Hepatocyte (in vitro differentiated cells): Measurements from ENCODE around the gene EPB41L4B. TPM values are rescaled to one million over a fixed set of nuclear protein-coding genes. Genes with fewer than 3 reads are reported as not detected.
"Not testable (repeated sequence)": the region's sequence is repeated elsewhere in the genome, so short reads cannot be mapped to it uniquely, and the experiment has no call there.

ENCODE experiments used
- DNase-seq: peaks from one replicate; pipeline ENCODE4 v3.0.0-alpha.2; 2016; ENCODE audit warnings: low spot score
- H2AFZ ChIP-seq: fragments of 200-600 bp; sonication (generic); 2 replicates; pipeline ENCODE4 v1.6.0; 2016; ENCODE audit warnings: antibody characterized with exemption, mild to moderate bottlenecking
- H3K27ac ChIP-seq: fragments of 200-600 bp; sonication (generic); 2 replicates; pipeline ENCODE4 v1.5.1; 2016; ENCODE audit warnings: mild to moderate bottlenecking
- H3K27me3 ChIP-seq: fragments of 200-600 bp; sonication (generic); 2 replicates; pipeline ENCODE4 v1.6.1; 2016
- H3K36me3 ChIP-seq: fragments of 200-600 bp; sonication (generic); replicated peaks from 2 replicates; pipeline ENCODE4 v1.5.1; 2016; ENCODE audit warnings: low read depth; ENCODE audit not compliant: insufficient read depth
- H3K4me1 ChIP-seq: fragments of 200-600 bp; sonication (generic); 2 replicates; pipeline ENCODE4 v1.5.1; 2016; ENCODE audit warnings: mild to moderate bottlenecking, moderate library complexity; ENCODE audit not compliant: insufficient read depth
- H3K4me2 ChIP-seq: fragments of 200-600 bp; sonication (generic); 2 replicates; pipeline ENCODE4 v1.6.0; 2016
- H3K4me3 ChIP-seq: fragments of 200-600 bp; sonication (generic); 2 replicates; pipeline ENCODE4 v1.5.1; 2016; ENCODE audit warnings: mild to moderate bottlenecking
- H3K79me2 ChIP-seq: fragments of 200-600 bp; sonication (generic); 2 replicates; pipeline ENCODE4 v1.6.0; 2017; ENCODE audit warnings: mild to moderate bottlenecking
- H3K9me2 ChIP-seq: fragments of 200-600 bp; sonication (generic); replicated peaks from 2 replicates; pipeline ENCODE4 v1.6.0; 2017; ENCODE audit warnings: mild to moderate bottlenecking; ENCODE audit not compliant: insufficient read depth
- H3K9me3 ChIP-seq: fragments of 200-600 bp; sonication (generic); 2 replicates; pipeline ENCODE4 v1.5.1; 2016; ENCODE audit warnings: low read depth, mild to moderate bottlenecking
- H4K20me1 ChIP-seq: fragments of 200-600 bp; sonication (generic); 2 replicates; pipeline ENCODE4 v1.6.0; 2016; ENCODE audit warnings: mild to moderate bottlenecking; ENCODE audit not compliant: insufficient read depth, poor library complexity, severe bottlenecking
- CTCF ChIP-seq: fragments of 200-600 bp; sonication (generic); IDR thresholded peaks from 2 replicates; pipeline ENCODE4 v1.5.1; 2016; ENCODE audit warnings: antibody characterized with exemption, mild to moderate bottlenecking; ENCODE audit not compliant: poor library complexity
- EZH2 ChIP-seq: fragments of 200-600 bp; sonication (generic); IDR thresholded peaks from 2 replicates; pipeline ENCODE4 v1.6.1; 2016; ENCODE audit warnings: antibody characterized with exemption, mild to moderate bottlenecking, borderline replicate concordance
- EZH2phosphoT487 ChIP-seq: fragments of 200-600 bp; sonication (generic); IDR thresholded peaks from one replicate; pipeline ENCODE4 v1.6.1; 2018; ENCODE audit warnings: antibody characterized with exemption, mild to moderate bottlenecking, low read depth, moderate library complexity; ENCODE audit not compliant: unreplicated experiment, severe bottlenecking
- WGBS: methylation state at CpG from one replicate; pipeline ENCODE4 v1.1.6; 2016; ENCODE audit warnings: low lambda C conversion rate; ENCODE audit errors: missing lambda C conversion rate; 5-methylcytosine and 5-hydroxymethylcytosine counted together
- polyA plus RNA-seq: library from polyadenylated mRNA; unstranded; fragments of >200 nt; fragmentation: Nextera tagmentation; extraction: Ambion mirVana; gene quantifications from 2 replicates; pipeline ENCODE4 v1.2.1, GENCODE V29; 2016
- total RNA-seq: library from RNA; depleted of rRNA; stranded (reverse); fragments of >200 nt; gene quantifications from 2 replicates; pipeline ENCODE4 v1.2.3, GENCODE V29; 2014

The EPB41L4B gene
- total and polyA plus RNA-seq, 2 experiments from 2014 or later = 11.1 to 20.6 TPM

- no peaks in the 10 kb centered on the region for H3K36me3 ChIP-seq
These were observed 26.0 kb upstream of the EPB41L4B start for GRCh38 chr9:109346904-109347303.

GRCh38 chr9:109344866-109345265 is 24.0 kb upstream of the EPB41L4B start:
- no peaks in the 10 kb centered on the region for H3K9me3 ChIP-seq
- no peak for DNase-seq
- peak overlapping the region; percentile 43 for H3K4me2 ChIP-seq
- H3K36me3 ChIP-seq = no peaks in the 10 kb centered on the region
- H3K27me3 ChIP-seq = no peaks in the 10 kb centered on the region
- no peaks in the 10 kb centered on the region for H4K20me1 ChIP-seq
- peak overlapping the region; percentile 75 for H3K27ac ChIP-seq
- H3K79me2 ChIP-seq = no peaks in the 10 kb centered on the region
- H3K9me2 ChIP-seq = no peaks in the 10 kb centered on the region
- TF ChIP-seq EZH2phosphoT487 = no peak
- TF ChIP-seq CTCF = no peak
- TF ChIP-seq EZH2 = no peak
- WGBS = 79% methylated on average over 3 of the region's 3 CpGs
- H3K4me1 ChIP-seq = peaks cover 12% of the 10 kb centered on the region
- H2AFZ ChIP-seq = no peak overlapping the region
- no peak overlapping the region for H3K4me3 ChIP-seq

More at GRCh38 chr9:109346904-109347303, 26.0 kb upstream of the EPB41L4B start:
- Histone ChIP-seq H3K9me3 (no peaks in the 10 kb centered on the region), H3K79me2 (no peaks in the 10 kb centered on the region), H3K9me2 (no peaks in the 10 kb centered on the region), H3K4me2 (no peak overlapping the region), H2AFZ (no peak overlapping the region), H3K27ac (no peak overlapping the region), H3K4me1 (peaks cover 12% of the 10 kb centered on the region), H3K27me3 (no peaks in the 10 kb centered on the region), H4K20me1 (no peaks in the 10 kb centered on the region), H3K4me3 (no peak overlapping the region)
- 90% methylated on average over 3 of the region's 3 CpGs for WGBS
- no peak for TF ChIP-seq EZH2
- no peak for TF ChIP-seq CTCF
- no peak for TF ChIP-seq EZH2phosphoT487
- DNase-seq = peak; percentile 15

- H3K4me1 ChIP-seq = peaks cover 12% of the 10 kb centered on the region
- no peaks in the 10 kb centered on the region for H3K27me3 ChIP-seq
- no peak overlapping the region for H2AFZ ChIP-seq
- H3K9me2 ChIP-seq = no peaks in the 10 kb centered on the region
- no peaks in the 10 kb centered on the region for H3K79me2 ChIP-seq
- DNase-seq = no peak
- no peaks in the 10 kb centered on the region for H3K9me3 ChIP-seq
- TF ChIP-seq EZH2 (no peak), EZH2phosphoT487 (no peak), CTCF (no peak)
- H3K27ac ChIP-seq = no peak overlapping the region
- H3K4me3 ChIP-seq = no peak overlapping the region
- WGBS = 81% methylated on average over 4 of the region's 4 CpGs
- H3K4me2 ChIP-seq = no peak overlapping the region
- H3K36me3 ChIP-seq = no peaks in the 10 kb centered on the region
- no peaks in the 10 kb centered on the region for H4K20me1 ChIP-seq
These were observed 22.0 kb upstream of the EPB41L4B start for GRCh38 chr9:109342878-109343277.

- no peaks in the 10 kb centered on the region for H3K36me3 ChIP-seq
- TF ChIP-seq EZH2phosphoT487 (no peak), EZH2 (no peak), CTCF (no peak)
- H3K27ac ChIP-seq = no peak overlapping the region
- H3K9me3 ChIP-seq = no peaks in the 10 kb centered on the region
- no peaks in the 10 kb centered on the region for H3K9me2 ChIP-seq
- H3K4me1 ChIP-seq = peaks cover 12% of the 10 kb centered on the region
- DNase-seq = no peak
- H3K79me2 ChIP-seq = no peaks in the 10 kb centered on the region
- H2AFZ ChIP-seq = no peak overlapping the region
- H3K4me3 ChIP-seq = no peak overlapping the region
- no peaks in the 10 kb centered on the region for H3K27me3 ChIP-seq
- H4K20me1 ChIP-seq = no peaks in the 10 kb centered on the region
- WGBS = 57% methylated on average over 6 of the region's 6 CpGs
- no peak overlapping the region for H3K4me2 ChIP-seq
These were observed 20.7 kb upstream of the EPB41L4B start for GRCh38 chr9:109341561-109341960.

- H3K4me2 ChIP-seq, H3K9me3 ChIP-seq, H3K27ac ChIP-seq, H3K9me2 ChIP-seq, H3K4me3 ChIP-seq, H3K27me3 ChIP-seq, H2AFZ ChIP-seq, DNase-seq, H3K36me3 ChIP-seq, H4K20me1 ChIP-seq, H3K79me2 ChIP-seq: not testable (repeated sequence)
- WGBS = 93% methylated on average over 7 of the region's 7 CpGs
- peaks cover 12% of the 10 kb centered on the region for H3K4me1 ChIP-seq
These were observed 20.1 kb upstream of the EPB41L4B start for GRCh38 chr9:109340979-109341378.
